Ishikawa (cell line): ENCODE data around the gene ESYT1.

ENCODE experiments used
- CREB1 ChIP-seq: IDR thresholded peaks from 2 replicates; pipeline ENCODE4 v1.6.1; 2012; ENCODE audit warnings: low read depth
- FOXM1 ChIP-seq: IDR thresholded peaks from 2 replicates; pipeline ENCODE4 v1.6.1; 2012; ENCODE audit warnings: low read depth, borderline replicate concordance
- RAD21 ChIP-seq: IDR thresholded peaks from 2 replicates; pipeline ENCODE4 v1.6.1; 2012; ENCODE audit warnings: low read depth
- USF1 ChIP-seq: IDR thresholded peaks from 2 replicates; pipeline ENCODE4 v1.6.1; 2012

GRCh38 chr12:56186957-56187356 is 58.9 kb downstream of the ESYT1 start:
- no peak for TF ChIP-seq CREB1
- TF ChIP-seq RAD21, result no peak
- TF ChIP-seq USF1, result no peak
- TF ChIP-seq FOXM1, result no peak
